H1 (cell line): Measurements from ENCODE around the gene SELENBP1. TPM values are rescaled to one million over a fixed set of nuclear protein-coding genes. Genes with fewer than 3 reads are reported as not detected.

Experiments
- CTCF ChIA-PET: fragments of 300-600 bp; sonication (Branson Sonifier 250); formaldehyde crosslinking; loops from one replicate; lab custom pipeline; 2021; ENCODE audit not compliant: partially characterized antibody; lab: Charles Lee
- POLR2A ChIA-PET: fragments of 300-600 bp; sonication (Branson Sonifier 250); formaldehyde crosslinking; loops from one replicate; lab custom pipeline; 2021; ENCODE audit warnings: inconsistent platforms; ENCODE audit not compliant: partially characterized antibody; lab: Charles Lee
- DNase-seq, 2 experiments: peaks; one replicate each; pipeline versions ENCODE4 v3.0.0 to v3.0.0-alpha.2; 2010 to 2022; ENCODE audit warnings: low spot score in 2 of 2, low read depth in 1 of 2, mixed read lengths in 1 of 2
- FAIRE-seq: peaks from 2 replicates; lab custom pipeline; 2011; peaks lifted over from hg19 to GRCh38; lab: Jason Lieb, UNC
- H2AFZ ChIP-seq: 2 replicates; pipeline ENCODE4 v1.8.1; 2012; ENCODE audit warnings: low read length, inconsistent platforms
- H2AK5ac ChIP-seq: 2 replicates; pipeline ENCODE4 v1.6.1; 2013; ENCODE audit warnings: low read depth, low read length
- H2BK120ac ChIP-seq: replicated peaks from 2 replicates; pipeline ENCODE3; 2013; ENCODE audit warnings: low read depth, low read length, inconsistent platforms
- H2BK12ac ChIP-seq: 2 replicates; pipeline ENCODE4 v1.6.1; 2013; ENCODE audit warnings: low read depth, low read length
- H2BK15ac ChIP-seq: 2 replicates; pipeline ENCODE4 v1.6.1; 2013; ENCODE audit warnings: low read length
- H2BK20ac ChIP-seq: 2 replicates; pipeline ENCODE4 v1.6.1; 2013; ENCODE audit warnings: low read length
- H2BK5ac ChIP-seq: 2 replicates; pipeline ENCODE4 v1.6.1; 2013; ENCODE audit warnings: low read depth, low read length
- H3K14ac ChIP-seq: 2 replicates; pipeline ENCODE4 v1.6.1; 2013; ENCODE audit warnings: inconsistent platforms; ENCODE audit not compliant: insufficient read length
- H3K18ac ChIP-seq: 2 replicates; pipeline ENCODE4 v1.6.1; 2013; ENCODE audit warnings: low read length; ENCODE audit errors: extremely low read depth
- H3K23ac ChIP-seq: 2 replicates; pipeline ENCODE4 v1.6.1; 2013; ENCODE audit warnings: inconsistent platforms; ENCODE audit not compliant: insufficient read length
- H3K23me2 ChIP-seq: 2 replicates; pipeline ENCODE4 v1.6.1; 2013; ENCODE audit warnings: low read depth, low read length
- H3K27ac ChIP-seq: 2 replicates; pipeline ENCODE4 v1.6.1; 2011; ENCODE audit warnings: low read depth, low read length, inconsistent platforms
- H3K27me3 ChIP-seq, 4 experiments: replicated peaks in 1 of 4; 1 replicate in 1 of 4; 2 replicates in 3 of 4; pipeline versions ENCODE4 v1.6.1 to v1.8.1; 2011 to 2013; ENCODE audit warnings: low read length in 3 of 4, mild to moderate bottlenecking in 3 of 4, inconsistent platforms in 2 of 4, mixed read lengths in 2 of 4, moderate library complexity in 1 of 4; ENCODE audit not compliant: control insufficient read depth in 3 of 4, insufficient read depth in 3 of 4; ENCODE audit errors: extremely low read depth in 1 of 4
- H3K36me3 ChIP-seq, 4 experiments: 2 replicates each; pipeline versions ENCODE4 v1.6.1 to v1.8.1; 2011 to 2013; ENCODE audit warnings: mild to moderate bottlenecking in 4 of 4, low read length in 3 of 4, moderate library complexity in 2 of 4, control low read depth in 1 of 4, inconsistent platforms in 1 of 4; ENCODE audit not compliant: insufficient read depth in 4 of 4, control insufficient read depth in 2 of 4
- H3K4ac ChIP-seq: replicated peaks from 2 replicates; pipeline ENCODE3; 2013; ENCODE audit warnings: low read length, low read depth, mixed read lengths, inconsistent platforms; ENCODE audit not compliant: insufficient read length
- H3K4me1 ChIP-seq, 4 experiments: replicated peaks in 1 of 4; 1 replicate in 1 of 4; 2 replicates in 3 of 4; pipeline versions ENCODE4 v1.6.1 to v1.8.1; 2011 to 2013; ENCODE audit warnings: low read length in 3 of 4, inconsistent platforms in 2 of 4, mixed read lengths in 1 of 4; ENCODE audit not compliant: insufficient read depth in 4 of 4, control insufficient read depth in 3 of 4
- H3K4me2 ChIP-seq, 2 experiments: 2 replicates each; pipeline versions ENCODE4 v1.6.1 to v1.8.1; 2011 to 2013; ENCODE audit warnings: low read depth in 2 of 2, low read length in 2 of 2, control low read depth in 1 of 2, inconsistent platforms in 1 of 2, mild to moderate bottlenecking in 1 of 2; ENCODE audit not compliant: insufficient read depth in 1 of 2
- H3K4me3 ChIP-seq, 4 experiments: fragments of 200-600, 300-600 bp in 1 of 4; sonication (generic), shearing (Covaris generic), sonication (Bioruptor Twin) in 1 of 4; 2 replicates each; pipeline versions ENCODE4 v1.5.1 to v1.8.1; 2011 to 2016; ENCODE audit warnings: low read length in 4 of 4, low read depth in 3 of 4, control low read depth in 2 of 4, inconsistent platforms in 2 of 4, mild to moderate bottlenecking in 2 of 4, mixed read lengths in 1 of 4, moderate library complexity in 1 of 4; ENCODE audit not compliant: insufficient read depth in 2 of 4; ENCODE audit errors: extremely low read depth in 1 of 4
- H3K56ac ChIP-seq: replicated peaks from 2 replicates; pipeline ENCODE3; 2013; ENCODE audit warnings: low read depth, mild to moderate bottlenecking, mixed read lengths, low read length, inconsistent platforms; ENCODE audit not compliant: insufficient read length
- H3K79me1 ChIP-seq: 2 replicates; pipeline ENCODE4 v1.6.1; 2013; ENCODE audit warnings: low read depth, low read length, control low read depth
- H3K79me2 ChIP-seq, 2 experiments: 2 replicates each; pipeline versions ENCODE4 v1.6.1 to v1.8.1; 2012 to 2013; ENCODE audit warnings: low read length in 2 of 2, mild to moderate bottlenecking in 2 of 2, inconsistent platforms in 1 of 2; ENCODE audit not compliant: insufficient read depth in 2 of 2, control insufficient read depth in 1 of 2
- H3K9ac ChIP-seq, 4 experiments: replicated peaks in 1 of 4; 1 replicate in 1 of 4; 2 replicates in 3 of 4; pipeline versions ENCODE4 v1.6.1 to v1.8.1; 2011 to 2013; ENCODE audit warnings: low read depth in 3 of 4, low read length in 3 of 4, control low read depth in 2 of 4, mild to moderate bottlenecking in 2 of 4, moderate library complexity in 2 of 4, inconsistent platforms in 1 of 4; ENCODE audit errors: extremely low read depth in 1 of 4
- H3K9me3 ChIP-seq, 2 experiments: 2 replicates each; pipeline versions ENCODE4 v1.6.1 to v1.8.1; 2012 to 2013; ENCODE audit warnings: mild to moderate bottlenecking in 2 of 2, moderate library complexity in 2 of 2, control low read depth in 1 of 2, inconsistent platforms in 1 of 2, low read depth in 1 of 2, low read length in 1 of 2, mixed read lengths in 1 of 2; ENCODE audit not compliant: insufficient read depth in 2 of 2
- H4K20me1 ChIP-seq, 2 experiments: replicated peaks in 1 of 2; 2 replicates each; pipeline versions ENCODE3 to v1.8.1; 2011 to 2013; ENCODE audit warnings: inconsistent platforms in 2 of 2, low read length in 2 of 2, mild to moderate bottlenecking in 1 of 2; ENCODE audit not compliant: insufficient read depth in 2 of 2, control insufficient read depth in 1 of 2
- H4K5ac ChIP-seq: 2 replicates; pipeline ENCODE4 v1.6.1; 2013; ENCODE audit warnings: low read length, low read depth, mixed read lengths, inconsistent platforms; ENCODE audit not compliant: insufficient read length
- H4K8ac ChIP-seq: 2 replicates; pipeline ENCODE4 v1.8.0; 2013; ENCODE audit warnings: mild to moderate bottlenecking, moderate library complexity, low read length, inconsistent platforms; ENCODE audit not compliant: insufficient read depth; ENCODE audit errors: extremely low read depth
- H4K91ac ChIP-seq: replicated peaks from 2 replicates; pipeline ENCODE3; 2013; ENCODE audit warnings: low read length, mixed read lengths, inconsistent platforms; ENCODE audit not compliant: insufficient read length
- CEBPB ChIP-seq: IDR thresholded peaks from 2 replicates; pipeline ENCODE4 v1.6.1; 2012; ENCODE audit warnings: low read depth, low read length
- CHD2 ChIP-seq: IDR thresholded peaks from 2 replicates; pipeline ENCODE4 v1.6.1; 2012; ENCODE audit warnings: low read length, improper control_type of control experiment
- FOSL1 ChIP-seq: IDR thresholded peaks from 2 replicates; pipeline ENCODE4 v1.6.1; 2011; ENCODE audit warnings: mild to moderate bottlenecking, low read depth, low read length, moderate library complexity; ENCODE audit not compliant: insufficient read depth
- JUN ChIP-seq: IDR thresholded peaks from 2 replicates; pipeline ENCODE4 v1.6.1; 2011; ENCODE audit warnings: low read depth, mild to moderate bottlenecking, improper control_type of control experiment, low read length
- KDM5A ChIP-seq: fragments of 200-600 bp; IDR thresholded peaks from 2 replicates; pipeline ENCODE4 v1.7.1; 2012; ENCODE audit warnings: mild to moderate bottlenecking, low read length, inconsistent platforms, mixed read lengths
- PHF8 ChIP-seq: fragments of 200-600 bp; sonication (generic); conservative IDR thresholded peaks from 2 replicates; pipeline ENCODE4 v1.7.1; 2012; ENCODE audit warnings: low read depth, mild to moderate bottlenecking, inconsistent platforms, low read length, moderate library complexity
- POLR2A ChIP-seq, 2 experiments: IDR thresholded peaks; 1 replicate in 1 of 2; 2 replicates in 1 of 2; pipeline ENCODE4 v1.6.1; 2011; ENCODE audit warnings: low read depth in 2 of 2, low read length in 2 of 2, mild to moderate bottlenecking in 2 of 2; ENCODE audit errors: control extremely low read depth in 1 of 2
- SIN3A ChIP-seq, 2 experiments: IDR thresholded peaks in 1 of 2; conservative IDR thresholded peaks in 1 of 2; 2 replicates each; pipeline ENCODE4 v1.6.1; 2011 to 2012; ENCODE audit warnings: low read length in 2 of 2, improper control_type of control experiment in 1 of 2, low read depth in 1 of 2, mild to moderate bottlenecking in 1 of 2
- SP1 ChIP-seq: IDR thresholded peaks from 2 replicates; pipeline ENCODE4 v1.6.1; 2011; ENCODE audit warnings: low read depth, low read length
- SP4 ChIP-seq: IDR thresholded peaks from 2 replicates; pipeline ENCODE4 v1.6.1; 2012; ENCODE audit warnings: low read length, inconsistent platforms
- TAF1 ChIP-seq: IDR thresholded peaks from 2 replicates; pipeline ENCODE4 v1.6.1; 2011; ENCODE audit warnings: mild to moderate bottlenecking, low read depth, low read length
- TBP ChIP-seq: IDR thresholded peaks from 2 replicates; pipeline ENCODE4 v1.6.1; 2011; ENCODE audit warnings: low read depth, low read length, improper control_type of control experiment
- WGBS, 2 experiments: shearing (Covaris generic) in 1 of 2; methylation state at CpG; one replicate each; pipeline versions ENCODE4 v1.1.6 to v1.1.7; 2013 to 2015; ENCODE audit warnings: low lambda C conversion rate in 2 of 2, mixed read lengths in 2 of 2, inconsistent platforms in 1 of 2, low coverage in 1 of 2, missing lambda C conversion rate in 1 of 2; ENCODE audit not compliant: insufficient replicate concordance in 2 of 2, insufficient coverage in 1 of 2, insufficient read length in 1 of 2; ENCODE audit errors: extremely low coverage in 1 of 2, missing lambda C conversion rate in 1 of 2; 5-methylcytosine and 5-hydroxymethylcytosine counted together
- polyA plus RNA-seq, 7 experiments: library from polyadenylated mRNA; depleted of rRNA in 3 of 7; stranded (reverse) in 5 of 7; unstranded in 2 of 7; fragments of >200 nt in 5 of 7; fragments of 200-250 nt in 2 of 7; gene quantifications; 1 replicate in 5 of 7; 2 replicates in 1 of 7; 4 replicates in 1 of 7; pipeline versions ENCODE4 v1.2.1 to v1.2.3, GENCODE V29; 2011 to 2013; ENCODE audit warnings: missing spikeins in 2 of 7, mixed read lengths in 2 of 7
- total RNA-seq: library from RNA; stranded (reverse); fragmentation: NEBNext Ultra II Directional; extraction: Animal tissue kit (Norgen Biotek cat#: 25700); gene quantifications from 2 replicates; pipeline ENCODE4 v1.2.1, GENCODE V29; 2021

Gene SELENBP1
- total and polyA plus RNA-seq, 2 of the 8 experiments (the other 6 are each of a cell fraction or from before 2014, with no cell fraction given): 20.0 to 32.4 TPM

DNA sequence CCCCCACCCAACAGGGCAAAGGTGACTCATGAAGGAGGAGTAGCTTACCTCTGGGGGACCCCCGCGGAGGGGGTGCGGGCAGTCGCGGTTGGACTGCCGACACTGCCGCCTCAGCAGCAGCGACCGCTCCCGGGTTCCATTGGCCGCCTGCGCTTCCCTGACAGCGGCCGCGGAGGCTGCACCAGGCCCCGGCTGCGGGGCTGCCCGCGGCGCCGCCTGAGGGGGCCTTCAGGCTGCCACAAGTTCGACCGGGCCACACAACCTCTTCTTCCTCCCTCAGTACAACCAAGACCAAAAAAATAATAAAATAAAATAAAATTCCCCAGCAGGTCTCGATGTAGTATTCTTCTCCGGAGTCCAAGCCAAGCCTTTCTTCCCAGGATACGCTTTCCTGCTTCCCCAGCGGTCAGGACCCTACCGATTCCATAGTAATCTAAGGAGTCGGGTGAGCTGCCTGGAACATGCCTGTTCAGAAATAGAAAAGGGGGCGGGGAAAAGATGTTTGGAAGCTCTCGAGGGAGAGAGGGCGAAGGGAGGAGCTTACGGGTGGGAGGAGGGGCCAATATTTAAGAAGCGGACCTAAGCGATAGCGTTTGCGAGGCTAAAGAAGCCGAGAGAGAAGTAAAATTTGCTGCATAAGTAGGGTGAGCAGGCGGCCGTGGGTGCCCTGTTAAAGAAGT lies 45.1 kb downstream of the SELENBP1 start, which contains the start of gene PI4KB:
PI4KB (minus strand) TSS at position 194 of the 680 bp plus-strand sequence. CDS start 10,935 bp downstream, outside the sequence.
- Histone ChIP-seq H2AK5ac (no peak within 1 kb of the TSS), H3K4me1 (peaks cover 2 to 8% (median 5%) of the 10 kb centered on the region in 4 experiments; a peak in 5 of 7 replicates), H3K36me3 (peaks cover 3 to 7% (median 4%) of the 10 kb centered on the region in 4 experiments; a peak in 5 of 8 replicates), H2AFZ (peak within 1 kb of the TSS; percentile 88), H3K56ac (peak within 1 kb of the TSS; percentile 1), H3K14ac (no peak within 1 kb of the TSS), H3K27ac (peak within 1 kb of the TSS; percentile 90), H2BK5ac (peak within 1 kb of the TSS; percentile 84), H3K4me3 (peak within 1 kb of the TSS; percentile 67 to 87 (median 79)), H3K9ac (peak within 1 kb of the TSS; percentile 63 to 95 (median 66)), H3K4me2 (peak within 1 kb of the TSS; percentile 82 to 88), H2BK15ac (no peak within 1 kb of the TSS), H3K18ac (peak within 1 kb of the TSS; percentile 63), H3K79me1 (0 out of 2 replicates have a peak, but pooled peaks cover 2% of the 10 kb centered on the region), H2BK20ac (no peak within 1 kb of the TSS), H4K8ac (peak within 1 kb of the TSS; percentile 75; the same call in 1 of the 2 replicates), H3K79me2 (peaks cover 0 to 16% of the 10 kb centered on the region in 2 experiments; a peak in 3 of 4 replicates), H3K4ac (no peak within 1 kb of the TSS), H3K23ac (no peak within 1 kb of the TSS), H3K9me3 (no peaks in the 10 kb centered on the region), H4K91ac (peak within 1 kb of the TSS; percentile 52), H4K20me1 (no peaks in the 10 kb centered on the region), H3K27me3 (no peaks in the 10 kb centered on the region), H4K5ac (peak within 1 kb of the TSS; percentile 36), H2BK12ac (no peak within 1 kb of the TSS; the same call in 1 of the 2 replicates), H2BK120ac (no peak within 1 kb of the TSS), H3K23me2 (peaks cover 13% of the 10 kb centered on the region)
- WGBS, 2 experiments: 2% methylated on average over 40 of the region's 40 CpGs; no CpG with 5 or more reads in 1 of the 2 experiments
- POLR2A ChIA-PET: interaction anchor here (1.0 to 5.9 kb wide), 20 partner anchors 10 to 183 kb away, joined by 3 to 46 read pairs (median 7); partner anchors contain the start of genes PSMB4, RFX5, SELENBP1 and ZNF687
- DNase-seq (peak; percentile 87 to 88), FAIRE-seq (no peak)
- CTCF ChIA-PET: interaction anchor here (0.6 to 11.1 kb wide), 9 partner anchors 8 to 366 kb away, joined by 3 to 79 read pairs (median 3); no protein-coding TSS in a partner anchor
- TF ChIP-seq TAF1 (peak; percentile 67), FOSL1 (no peak), CHD2 (no peak), SP4 (peak; percentile 99), KDM5A (no peak), POLR2A (IDR thresholded peaks at IDR 0.05; ENCODE audit: control extremely low read depth in 1 of 2, low read depth in 2 of 2, low read length in 2 of 2) (peak; percentile 67 to 82), TBP (peak; percentile 75), SIN3A (conservative IDR thresholded peaks at IDR 0.05 in 1 of 2, IDR thresholded peaks at IDR 0.05 in 1 of 2; ENCODE audit: low read depth in 1 of 2, low read length in 2 of 2) (peak; percentile 48 to 87; a peak in 1 of 4 replicates), JUN (no peak), CEBPB (no peak), SP1 (0 out of 2 replicates have a peak, but pooled peaks have one; percentile 40), PHF8 (peak; percentile 19; the same call in 1 of the 2 replicates)
